ENCODE measurements around the gene PTPN6. TPM values are rescaled to one million over a fixed set of nuclear protein-coding genes. Genes with fewer than 3 reads are reported as not detected.

The PTPN6 gene
- total RNA-seq (10 to 100 TPM in 2 of 10 donors, 1 to 10 TPM in 8; 2.9 to 32.5 (median 5.3) TPM), polyA plus RNA-seq (10 to 100 TPM in 1 of 2 donors, 1 to 10 TPM in 1; 8.1 to 12.1 TPM)
- long read RNA-seq, donor 1, transcript PTPN6-201 (16 exons, 2,245 nt): major isoform, 5 of 10 reads
- long read RNA-seq, donor 1, partial matches to known transcripts: 4 of 10 reads
- long read RNA-seq, donor 1, other reads (novel, unspliced or antisense): 0 of 10 reads
- long read RNA-seq, donor 2, partial matches to known transcripts: 0 of 6 reads
- long read RNA-seq, donor 2, other reads (novel, unspliced or antisense): 2 of 6 reads
- long read RNA-seq, donor 3, partial matches to known transcripts: 3 of 6 reads
- long read RNA-seq, donor 3, other reads (novel, unspliced or antisense): 1 of 6 reads

GRCh38 chr12:6950811-6951540 is at the start of gene PTPN6:
Gene PTPN6 (plus strand): TSS chr12:6951356. CDS start chr12:6951513, 157 bp downstream.
- 71 to 77% methylated on average over 25 of the region's 25 CpGs for WGBS, 2 donors
- no peak for TF ChIP-seq CTCF (IDR thresholded peaks at IDR 0.05)

GRCh38 chr12:6902448-6902847 is 48.7 kb upstream of the PTPN6 start:
- no peak for TF ChIP-seq CTCF (IDR thresholded peaks at IDR 0.05)
- Histone ChIP-seq H3K4me3 (no peak overlapping the region), H3K27me3 (no peaks in the 10 kb centered on the region), H3K36me3 (peaks cover 0 to 12% (median 0%) of the 10 kb centered on the region in 9 donors), H3K27ac (no peak overlapping the region), H3K9me3 (no peaks in the 10 kb centered on the region), H3K4me1 (peaks cover 0 to 28% (median 11%) of the 10 kb centered on the region in 9 donors)
- intact Hi-C loops (cut with DNase I): no loop called here
- no peak for ATAC-seq
- no peak for DNase-seq
- 88 to 92% methylated on average over 4 of the region's 4 CpGs for WGBS, 2 donors

More at GRCh38 chr12:6950811-6951540, at the start of gene PTPN6:
- H3K27me3 ChIP-seq: no peaks in the 10 kb centered on the region
- no peaks in the 10 kb centered on the region for H3K9me3 ChIP-seq
- peak in 1 of 2 donors; percentile 70 for DNase-seq
- peak within 1 kb of the TSS in 9 of 10 donors; percentile 8 to 80 (median 37) for H3K4me3 ChIP-seq
- peaks cover 0 to 32% (median under 1%) of the 10 kb centered on the region in 9 donors for H3K36me3 ChIP-seq
- H3K4me1 ChIP-seq: peaks cover 6 to 82% (median 21%) of the 10 kb centered on the region in 9 donors
- peak within 1 kb of the TSS in 7 of 10 donors; percentile 18 to 98 (median 75) for H3K27ac ChIP-seq
- peak; percentile 6 to 43 (median 29) for ATAC-seq
- intact Hi-C loops (cut with DNase I): loop anchor here in 1 of 10 donors (10.0 kb wide), 1 partner anchor 164 kb away; no protein-coding TSS in a partner anchor

DNA sequence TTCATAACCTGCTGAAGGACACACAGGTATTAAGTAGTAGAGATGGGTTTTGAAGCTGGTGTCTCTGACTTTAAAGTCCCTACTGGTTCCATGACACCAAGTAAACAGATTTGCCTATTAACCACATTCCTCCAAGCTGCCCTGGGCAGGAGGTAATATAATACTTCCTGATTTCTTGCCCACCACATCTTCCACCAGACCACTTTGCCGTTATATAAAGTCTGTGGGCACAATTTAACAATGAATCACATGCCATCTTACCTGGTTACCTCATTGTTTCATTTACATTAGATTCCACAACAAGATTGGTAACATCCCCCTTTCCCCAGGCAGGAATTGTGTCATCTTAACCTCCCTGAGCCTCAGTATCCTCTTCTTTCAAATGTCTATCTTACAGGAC is 47.4 kb upstream of the PTPN6 start:
- no peak for ATAC-seq
- Histone ChIP-seq H3K27me3 (no peaks in the 10 kb centered on the region), H3K4me3 (no peak overlapping the region), H3K36me3 (peaks cover 0 to 21% (median 0%) of the 10 kb centered on the region in 9 donors), H3K9me3 (no peaks in the 10 kb centered on the region), H3K4me1 (peaks cover 0 to 28% (median 11%) of the 10 kb centered on the region in 9 donors), H3K27ac (peak overlapping the region in 1 of 10 donors; percentile 90)
- intact Hi-C loops (cut with DNase I): no loop called here
- WGBS, 2 donors: 84 to 88% methylated on average over 1 of the region's 1 CpG
- TF ChIP-seq CTCF (IDR thresholded peaks at IDR 0.05): no peak
- no peak for DNase-seq

All from heart right ventricle (tissue), 16 donors.